ENCODE results near the gene TUBB3.
A peak's percentile ranks its signal among the peaks of the same experiment; 100 is the strongest.
"Not testable (repeated sequence)": the region's sequence is repeated elsewhere in the genome, so short reads cannot be mapped to it uniquely, and the experiment has no call there.

TUBB3 gene

DNA sequence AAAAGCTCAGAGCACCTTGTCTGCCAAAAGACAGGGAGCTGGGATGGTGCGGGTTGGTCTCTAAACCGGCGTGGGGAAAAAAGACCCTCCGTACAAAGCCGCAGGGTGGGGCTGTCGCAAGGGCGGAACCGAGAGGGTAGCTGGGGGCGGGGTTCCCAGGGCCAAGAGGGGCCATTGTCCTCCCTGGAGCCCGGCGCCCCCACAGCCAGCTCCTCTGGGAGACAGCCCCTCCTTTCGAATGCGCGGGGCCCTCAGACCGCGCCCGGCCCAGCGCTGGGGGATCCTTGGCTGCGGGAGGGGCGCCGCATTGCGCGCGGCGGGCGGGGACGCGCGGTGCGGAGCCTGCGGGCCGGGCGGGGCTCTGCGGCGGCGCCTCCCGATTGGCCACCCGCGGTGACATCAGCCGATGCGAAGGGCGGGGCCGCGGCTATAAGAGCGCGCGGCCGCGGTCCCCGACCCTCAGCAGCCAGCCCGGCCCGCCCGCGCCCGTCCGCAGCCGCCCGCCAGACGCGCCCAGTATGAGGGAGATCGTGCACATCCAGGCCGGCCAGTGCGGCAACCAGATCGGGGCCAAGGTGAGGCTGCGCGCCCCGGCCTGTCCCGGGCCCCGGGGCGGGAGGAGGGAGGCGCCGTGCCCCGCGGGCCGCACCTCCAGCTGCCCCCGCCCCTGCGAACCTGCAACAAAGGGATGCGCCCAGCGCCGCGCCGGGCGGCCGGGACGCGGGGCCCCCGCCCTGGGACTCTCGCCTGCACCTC lies at the start of gene TUBB3:
Gene TUBB3, plus strand, starts transcription at position 459 of the 756 bp plus-strand sequence. Its CDS starts 60 bp downstream, at position 519.
- DNase-seq, result no peak

GRCh38 chr16:89873972-89874689 lies 49.0 kb upstream of the TUBB3 start:
- DNase-seq, result peak; percentile 15

GRCh38 chr16:89879123-89879522 lies 44.0 kb upstream of the TUBB3 start:
- DNase-seq, result not testable (repeated sequence)

- no peak for DNase-seq
Measured at GRCh38 chr16:89880477-89881367, 42.4 kb upstream of the TUBB3 start.

DNA sequence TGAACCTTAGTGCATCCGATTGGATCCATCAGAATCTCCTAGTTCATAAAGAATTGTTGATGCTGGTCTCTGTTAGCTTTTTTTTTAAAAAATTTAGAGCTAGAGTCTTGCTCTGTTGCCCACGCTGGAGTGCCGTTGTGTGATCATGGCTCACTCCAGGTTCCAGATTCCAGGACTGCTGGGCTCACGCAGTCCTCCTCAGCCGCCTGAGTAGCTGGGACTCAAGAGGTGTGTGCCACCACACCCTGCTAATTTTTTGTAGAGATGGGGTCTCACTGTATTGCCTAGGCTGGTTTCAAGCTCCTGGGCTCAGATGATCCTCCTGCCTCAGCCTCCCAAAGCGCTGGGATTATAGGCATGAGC lies 41.8 kb upstream of the TUBB3 start:
- DNase-seq, result no peak

DNA sequence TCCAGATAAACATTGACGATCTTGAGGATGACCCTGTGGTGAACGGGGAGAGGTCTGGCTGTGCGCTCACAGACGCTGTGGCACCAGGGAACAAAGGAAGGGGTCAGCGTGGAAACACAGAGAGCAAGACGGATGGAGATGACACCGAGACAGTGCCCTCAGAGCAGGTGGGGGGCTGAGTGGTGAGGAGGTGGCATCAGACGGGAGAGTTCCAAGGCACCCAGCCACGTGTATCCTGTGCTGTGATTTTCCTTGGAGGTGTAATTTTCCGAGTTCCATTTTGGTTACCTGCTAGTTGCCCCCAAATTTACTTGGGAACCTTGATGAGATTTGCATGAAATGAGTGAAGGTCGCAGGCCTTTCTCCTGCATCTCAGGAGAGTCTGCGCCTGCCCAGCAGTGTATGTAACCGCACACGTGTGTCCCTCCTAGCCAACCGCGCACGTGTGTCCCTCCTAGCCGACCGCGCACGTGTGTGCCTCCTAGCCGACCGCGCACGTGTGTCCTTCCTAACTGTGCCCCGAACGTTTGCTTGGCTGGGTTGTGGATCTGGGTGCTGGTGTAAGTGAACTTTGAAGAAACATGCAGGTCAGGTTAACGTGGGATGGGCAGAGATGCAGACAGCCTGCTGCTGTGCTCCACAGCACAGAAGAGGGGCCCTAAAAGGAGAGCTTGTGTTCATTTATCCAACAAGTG lies 39.6 kb upstream of the TUBB3 start:
- no peak for DNase-seq

GRCh38 chr16:89884041-89884421 lies 39.1 kb upstream of the TUBB3 start:
- DNase-seq, result no peak

DNA sequence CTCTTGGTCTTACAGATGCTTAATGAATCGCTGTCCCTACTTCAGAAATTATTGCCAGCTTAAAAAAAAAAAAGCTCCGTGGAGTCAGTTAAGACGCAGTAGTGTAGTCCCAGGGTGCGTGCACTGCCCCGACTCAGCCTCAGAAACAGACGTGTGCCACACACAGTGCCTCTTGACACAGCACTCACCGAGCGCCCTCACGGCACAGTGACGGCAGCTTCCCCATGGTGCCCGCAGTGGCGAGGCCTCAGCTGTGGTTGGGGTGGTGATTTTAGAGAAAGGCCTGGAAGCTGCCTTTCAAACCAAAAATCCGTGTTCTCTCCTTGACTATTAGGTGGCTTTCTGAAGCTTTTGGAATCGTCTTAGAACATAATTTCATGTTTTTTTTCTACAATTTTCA lies 35.9 kb upstream of the TUBB3 start:
- no peak for DNase-seq

- no peak for DNase-seq
Measured at GRCh38 chr16:89890200-89890599, 32.9 kb upstream of the TUBB3 start.

GRCh38 chr16:89890886-89891657 lies 32.1 kb upstream of the TUBB3 start:
- DNase-seq, result no peak

- no peak for DNase-seq
Measured at GRCh38 chr16:89892055-89892630, 31.0 kb upstream of the TUBB3 start.

- DNase-seq, result no peak
Measured at GRCh38 chr16:89892635-89893034, 30.5 kb upstream of the TUBB3 start.

DNA sequence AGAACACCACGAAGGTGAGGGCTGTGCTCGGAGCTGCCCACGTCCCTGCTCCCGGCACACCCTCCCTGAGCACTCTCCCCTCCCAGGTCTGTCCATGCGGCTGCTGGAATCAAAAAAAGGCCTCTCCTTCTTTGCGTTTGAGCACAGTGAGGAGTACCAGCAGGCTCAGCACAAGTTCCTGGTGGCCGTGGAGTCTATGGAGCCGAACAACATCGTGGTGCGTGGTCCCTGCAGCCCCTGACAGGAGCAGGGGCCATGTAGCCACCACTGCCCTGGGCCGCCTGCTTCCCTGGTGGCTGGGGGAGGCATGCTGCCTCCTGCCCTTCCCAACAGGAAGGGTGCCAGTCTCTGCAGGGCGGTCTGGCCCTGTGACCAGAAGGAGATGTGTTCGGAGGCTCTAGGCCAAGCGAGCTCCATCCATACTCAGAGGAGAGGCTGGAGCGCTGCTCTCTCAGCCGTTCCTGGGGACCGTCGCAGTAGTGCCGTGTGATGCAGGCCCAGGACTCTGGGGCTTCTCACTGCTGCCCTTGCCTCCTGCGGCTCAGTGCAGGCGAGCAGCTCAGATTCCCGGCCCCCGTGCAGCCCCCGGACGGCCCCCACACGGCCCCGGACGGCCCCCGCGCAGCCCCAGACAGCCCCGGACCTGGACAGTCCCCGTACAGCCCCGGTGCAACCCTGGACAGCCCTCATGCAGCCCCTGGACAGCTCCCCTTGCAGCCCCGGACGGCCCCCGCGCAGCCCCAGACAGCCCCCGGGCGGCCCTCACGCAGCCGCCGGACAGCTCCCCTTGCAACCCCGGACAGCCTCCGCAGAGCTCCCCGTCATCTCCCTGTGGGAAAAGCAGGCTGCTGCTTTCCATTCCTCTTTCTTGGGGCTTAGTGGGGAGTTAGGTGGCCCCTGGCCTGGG lies 29.2 kb upstream of the TUBB3 start:
- DNase-seq, result no peak

- DNase-seq, result no peak
Measured at GRCh38 chr16:89895482-89896250, 27.5 kb upstream of the TUBB3 start.

GRCh38 chr16:89897204-89897603 lies 25.9 kb upstream of the TUBB3 start:
- no peak for DNase-seq

DNA sequence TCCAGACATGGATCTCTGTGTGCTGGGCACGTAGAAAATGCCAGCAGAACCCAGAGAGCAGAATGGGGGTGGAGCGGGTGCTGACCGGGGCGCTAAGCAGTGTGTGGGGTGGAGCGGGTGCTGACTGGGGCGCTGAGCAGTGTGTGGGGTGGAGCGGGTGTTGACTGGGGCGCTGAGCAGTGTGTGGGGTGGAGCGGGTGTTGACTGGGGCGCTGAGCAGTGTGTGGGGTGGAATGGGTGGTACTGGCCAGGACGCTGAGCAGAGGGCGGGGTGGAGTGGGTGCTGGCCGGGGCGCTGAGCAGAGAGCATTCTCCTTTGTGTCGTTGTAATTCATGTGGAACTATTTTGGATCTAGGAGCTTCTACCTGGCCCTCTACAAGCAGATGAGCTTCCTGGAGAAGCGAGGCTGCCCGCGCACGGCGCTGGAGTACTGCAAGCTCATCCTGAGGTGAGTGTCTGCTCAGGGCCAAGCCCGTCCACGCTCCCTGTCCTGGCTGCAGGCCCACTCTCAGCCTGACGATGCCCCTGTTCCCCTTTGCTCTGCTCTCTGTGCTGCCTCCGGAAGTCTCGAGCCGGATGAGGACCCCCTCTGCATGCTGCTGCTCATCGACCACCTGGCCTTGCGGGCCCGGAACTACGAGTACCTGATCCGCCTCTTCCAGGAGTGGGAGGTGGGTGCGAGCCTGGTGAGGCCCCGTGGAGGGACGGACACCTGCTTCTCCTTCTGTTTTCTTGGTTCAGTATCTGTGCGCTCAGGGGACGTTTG lies 24.8 kb upstream of the TUBB3 start:
- DNase-seq, result no peak

DNA sequence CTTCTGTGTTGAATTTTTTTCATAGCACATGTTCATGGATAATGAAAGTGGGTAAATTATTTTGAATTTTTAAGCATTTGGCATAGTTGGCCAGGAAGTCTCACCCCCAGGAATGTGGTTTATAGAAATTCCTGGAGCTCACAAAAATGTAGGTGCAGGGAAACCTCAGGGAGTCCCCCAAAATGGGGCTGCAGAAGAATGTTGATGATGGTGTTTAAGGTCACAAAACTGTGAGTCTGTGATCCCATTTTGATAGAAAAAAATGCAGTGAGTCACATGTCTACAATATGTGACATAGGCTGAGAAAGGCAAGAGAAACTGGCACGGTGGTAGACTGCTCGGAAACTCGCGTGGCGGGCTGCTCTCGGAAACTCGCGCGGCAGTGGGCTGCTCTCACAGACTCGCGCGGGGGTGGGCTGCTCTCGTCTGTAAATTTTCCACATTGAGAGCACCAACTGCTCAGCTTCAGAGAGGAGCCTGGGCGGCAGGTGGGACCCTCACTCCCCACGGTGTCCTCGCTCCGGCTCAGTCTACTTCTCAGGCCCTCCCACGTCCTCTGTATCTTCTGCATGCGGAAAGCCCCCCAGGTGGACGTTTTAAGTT lies 23.2 kb upstream of the TUBB3 start:
- DNase-seq, result no peak

- no peak for DNase-seq
Measured at GRCh38 chr16:89900885-89901284, 22.3 kb upstream of the TUBB3 start.

GRCh38 chr16:89902980-89903379 lies 20.2 kb upstream of the TUBB3 start:
- DNase-seq, result no peak

Data from NCI-H2029 treated with DMSO at 0.1 percent for 48 hours (cell line).